Skeletal muscle tissue (tissue), 4 donors: Measurements from ENCODE around the gene PTP4A1. TPM values are rescaled to one million over a fixed set of nuclear protein-coding genes. Genes with fewer than 3 reads are reported as not detected.

Experiments
- H3K27ac ChIP-seq: one replicate; pipeline ENCODE4 v1.7.0; 2013; ENCODE audit warnings: mild to moderate bottlenecking, low read depth, low read length, inconsistent platforms
- H3K27me3 ChIP-seq, 3 donors: one replicate each; pipeline ENCODE4 v1.7.0; 2013; ENCODE audit warnings: low read length in 3 of 3; ENCODE audit not compliant: control insufficient read depth in 3 of 3, insufficient read depth in 3 of 3
- H3K36me3 ChIP-seq, 3 donors: one replicate each; pipeline ENCODE4 v1.7.0; 2013; ENCODE audit warnings: low read length in 3 of 3; ENCODE audit not compliant: control insufficient read depth in 3 of 3, insufficient read depth in 3 of 3
- H3K4me1 ChIP-seq, 3 donors: one replicate each; pipeline ENCODE4 v1.7.0; 2013; ENCODE audit warnings: low read length in 3 of 3, mild to moderate bottlenecking in 3 of 3; ENCODE audit not compliant: control insufficient read depth in 3 of 3, insufficient read depth in 3 of 3
- H3K4me3 ChIP-seq, 3 donors: one replicate each; pipeline ENCODE4 v1.7.0; 2013; ENCODE audit warnings: low read length in 3 of 3
- H3K9ac ChIP-seq, 3 donors: one replicate each; pipeline ENCODE4 v1.7.0; 2013; ENCODE audit warnings: low read length in 3 of 3, mild to moderate bottlenecking in 3 of 3, moderate library complexity in 2 of 3, low read depth in 1 of 3
- H3K9me3 ChIP-seq, 3 donors: one replicate each; pipeline ENCODE4 v1.7.0; 2013; ENCODE audit warnings: low read length in 3 of 3; ENCODE audit not compliant: control insufficient read depth in 3 of 3
- total RNA-seq: library from RNA; depleted of rRNA; stranded (reverse); fragments of >200 nt; gene quantifications from one replicate; pipeline ENCODE4 v1.2.3, GENCODE V29; 2014
- donor health status: Osteomylitis.

Gene PTP4A1
- total RNA-seq, 1 donor from 2014 or later: 28.7 TPM

DNA sequence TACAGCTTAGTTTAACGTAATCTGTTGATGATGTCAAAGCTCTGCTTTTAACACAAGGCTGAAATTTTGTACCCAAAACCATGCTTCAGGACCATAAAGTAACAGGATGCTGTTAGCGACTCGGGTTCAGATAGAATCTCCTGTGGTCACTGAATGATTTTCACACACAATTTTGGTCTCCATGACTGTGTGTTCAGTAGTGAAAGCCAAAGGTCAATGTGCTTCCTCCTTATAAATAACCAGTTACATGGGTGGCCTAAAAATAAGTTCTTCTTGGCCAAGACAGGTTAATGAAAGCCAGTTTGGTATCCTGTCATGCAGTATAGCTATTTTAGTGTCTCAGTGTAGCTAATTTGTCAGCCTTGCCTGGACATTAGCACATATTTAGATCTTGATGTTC is 19.1 kb upstream of the PTP4A1 start:
- peak overlapping the region in 2 of 3 donors; percentile 6 to 38 for H3K4me3 ChIP-seq
- H3K4me1 ChIP-seq: peaks cover 2 to 10% (median 5%) of the 10 kb centered on the region in 3 donors
- H3K9ac ChIP-seq: peak overlapping the region; percentile 25 to 58 (median 55)
- H3K9me3 ChIP-seq: no peaks in the 10 kb centered on the region
- H3K27me3 ChIP-seq: no peaks in the 10 kb centered on the region
- peak overlapping the region; percentile 95 for H3K27ac ChIP-seq
- H3K36me3 ChIP-seq: no peaks in the 10 kb centered on the region

GRCh38 chr6:63553900-63554299 is 18.4 kb upstream of the PTP4A1 start:
- H3K9ac ChIP-seq: peak overlapping the region; percentile 25 to 58 (median 55)
- H3K27me3 ChIP-seq: no peaks in the 10 kb centered on the region
- H3K36me3 ChIP-seq: no peaks in the 10 kb centered on the region
- peak overlapping the region; percentile 95 for H3K27ac ChIP-seq
- peak overlapping the region in 1 of 3 donors; percentile 38 for H3K4me3 ChIP-seq
- H3K9me3 ChIP-seq: no peaks in the 10 kb centered on the region
- H3K4me1 ChIP-seq: peaks cover 2 to 10% (median 5%) of the 10 kb centered on the region in 3 donors

DNA sequence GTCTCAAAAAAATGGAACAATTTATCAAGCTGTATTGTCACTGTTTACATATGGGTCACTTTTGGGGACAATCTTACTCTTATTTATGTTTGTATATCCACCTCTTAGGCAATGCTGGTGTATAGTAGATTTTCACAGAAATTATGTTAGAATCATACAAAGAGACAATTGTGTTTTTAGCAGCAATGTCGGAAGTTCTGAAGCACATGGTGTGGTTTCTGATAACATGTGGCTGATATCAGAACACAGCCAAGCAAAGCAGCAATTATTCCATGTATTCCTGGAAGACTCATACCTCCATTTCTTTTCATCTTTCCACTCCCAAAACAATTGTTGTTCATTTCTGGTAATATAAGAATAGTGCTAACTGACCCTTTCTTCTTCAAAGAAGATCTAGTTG is 17.5 kb upstream of the PTP4A1 start:
- H3K36me3 ChIP-seq: no peaks in the 10 kb centered on the region
- H3K9me3 ChIP-seq: no peaks in the 10 kb centered on the region
- peak overlapping the region; percentile 95 for H3K27ac ChIP-seq
- H3K4me3 ChIP-seq: no peak overlapping the region
- no peak overlapping the region for H3K9ac ChIP-seq
- H3K4me1 ChIP-seq: peaks cover 2 to 10% (median 5%) of the 10 kb centered on the region in 3 donors
- H3K27me3 ChIP-seq: no peaks in the 10 kb centered on the region

GRCh38 chr6:63556369-63556768 is 15.9 kb upstream of the PTP4A1 start:
- no peak overlapping the region for H3K9ac ChIP-seq
- no peak overlapping the region for H3K27ac ChIP-seq
- no peak overlapping the region for H3K4me3 ChIP-seq
- H3K9me3 ChIP-seq: no peaks in the 10 kb centered on the region
- H3K36me3 ChIP-seq: no peaks in the 10 kb centered on the region
- H3K4me1 ChIP-seq: peaks cover 2 to 13% (median 5%) of the 10 kb centered on the region in 3 donors
- H3K27me3 ChIP-seq: no peaks in the 10 kb centered on the region

- Histone ChIP-seq H3K27ac (no peak overlapping the region), H3K36me3 (no peaks in the 10 kb centered on the region), H3K9me3 (no peaks in the 10 kb centered on the region), H3K27me3 (no peaks in the 10 kb centered on the region), H3K9ac (no peak overlapping the region), H3K4me1 (peaks cover 2 to 15% (median 5%) of the 10 kb centered on the region in 3 donors), H3K4me3 (no peak overlapping the region)
Observed at GRCh38 chr6:63558278-63558677, 14.0 kb upstream of the PTP4A1 start.

DNA sequence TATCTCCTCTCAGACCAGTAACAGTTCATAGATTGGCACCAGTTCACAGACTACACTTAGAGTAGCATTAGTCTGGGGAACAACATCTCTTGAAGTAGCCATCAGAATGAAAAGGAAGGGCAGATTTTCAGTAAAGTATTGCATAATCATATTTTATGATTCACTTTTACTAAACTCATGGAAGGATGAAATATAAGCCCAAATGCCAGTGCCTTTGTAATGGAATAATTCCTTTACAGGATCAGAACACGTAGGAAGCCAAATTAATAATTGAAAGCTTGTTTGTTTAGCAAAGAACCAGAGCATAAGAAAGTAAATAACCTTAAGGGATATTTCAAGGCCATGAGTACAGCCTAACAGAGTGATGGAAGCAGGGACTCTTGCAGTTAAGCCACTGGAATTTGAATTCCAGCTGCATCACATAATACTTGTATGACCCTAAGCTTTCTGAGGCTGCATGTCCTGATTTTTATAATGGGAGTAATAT is 11.4 kb upstream of the PTP4A1 start:
- H3K4me3 ChIP-seq: no peak overlapping the region

DNA sequence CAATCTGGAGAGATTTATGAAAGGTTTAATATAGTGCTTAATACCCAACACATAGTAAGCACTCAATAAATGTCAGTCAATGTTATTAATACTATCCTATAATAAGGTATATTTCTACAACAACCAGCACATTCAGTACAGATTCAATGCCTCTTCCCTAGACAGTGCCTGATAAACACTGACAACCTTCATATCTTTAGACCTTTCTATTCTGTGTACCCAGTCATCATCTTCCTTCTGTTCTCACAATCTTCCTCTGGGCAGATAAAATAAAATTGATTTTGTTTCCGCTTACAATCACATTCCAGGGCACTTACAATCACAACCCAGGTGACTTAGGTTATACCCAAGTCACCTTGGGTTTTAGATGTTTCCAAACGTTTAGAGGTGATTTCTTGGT is 11.0 kb upstream of the PTP4A1 start:
- no peak overlapping the region for H3K9ac ChIP-seq
- H3K27me3 ChIP-seq: no peaks in the 10 kb centered on the region
- H3K4me3 ChIP-seq: no peak overlapping the region
- no peak overlapping the region for H3K27ac ChIP-seq
- peaks cover 5 to 18% (median 6%) of the 10 kb centered on the region in 3 donors for H3K4me1 ChIP-seq
- no peaks in the 10 kb centered on the region for H3K36me3 ChIP-seq
- H3K9me3 ChIP-seq: no peaks in the 10 kb centered on the region

More for the DNA sequence above, 11.4 kb upstream of the PTP4A1 start:
- Histone ChIP-seq H3K4me1 (peaks cover 5 to 18% (median 6%) of the 10 kb centered on the region in 3 donors), H3K9me3 (no peaks in the 10 kb centered on the region), H3K27me3 (no peaks in the 10 kb centered on the region), H3K36me3 (no peaks in the 10 kb centered on the region), H3K27ac (no peak overlapping the region), H3K9ac (peak overlapping the region in 1 of 3 donors; percentile 38)

DNA sequence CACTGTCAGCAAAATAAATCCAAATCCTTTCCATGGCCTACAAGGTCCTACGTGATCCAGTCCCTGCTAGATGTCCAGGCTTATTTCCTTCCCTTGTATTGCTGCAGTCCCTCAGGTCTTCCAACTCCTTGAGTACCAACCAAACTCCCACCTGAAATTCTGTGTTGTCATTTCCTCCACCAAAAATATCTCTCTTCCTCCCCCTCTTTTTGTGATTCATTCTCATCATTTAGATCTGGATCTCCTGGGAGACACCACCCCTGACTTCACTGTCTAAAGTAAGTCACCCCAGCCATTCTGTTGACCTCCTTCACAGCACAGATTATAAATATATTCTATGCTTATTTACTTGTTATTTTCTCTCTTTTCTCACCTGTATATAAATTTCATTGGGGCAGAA is 9.0 kb upstream of the PTP4A1 start:
- H3K27ac ChIP-seq: peak overlapping the region; percentile 23

GRCh38 chr6:63565058-63565726 is 7.1 kb upstream of the PTP4A1 start:
- Histone ChIP-seq H3K4me1 (peaks cover 5 to 18% (median 6%) of the 10 kb centered on the region in 3 donors), H3K27me3 (no peaks in the 10 kb centered on the region), H3K9me3 (no peaks in the 10 kb centered on the region), H3K4me3 (no peak overlapping the region), H3K36me3 (no peaks in the 10 kb centered on the region), H3K9ac (no peak overlapping the region), H3K27ac (peak overlapping the region; percentile 66)

More for the DNA sequence above, 9.0 kb upstream of the PTP4A1 start:
- H3K36me3 ChIP-seq: no peaks in the 10 kb centered on the region
- H3K27me3 ChIP-seq: no peaks in the 10 kb centered on the region
- no peaks in the 10 kb centered on the region for H3K9me3 ChIP-seq
- H3K9ac ChIP-seq: no peak overlapping the region
- no peak overlapping the region for H3K4me3 ChIP-seq
- H3K4me1 ChIP-seq: peaks cover 5 to 18% (median 6%) of the 10 kb centered on the region in 3 donors

DNA sequence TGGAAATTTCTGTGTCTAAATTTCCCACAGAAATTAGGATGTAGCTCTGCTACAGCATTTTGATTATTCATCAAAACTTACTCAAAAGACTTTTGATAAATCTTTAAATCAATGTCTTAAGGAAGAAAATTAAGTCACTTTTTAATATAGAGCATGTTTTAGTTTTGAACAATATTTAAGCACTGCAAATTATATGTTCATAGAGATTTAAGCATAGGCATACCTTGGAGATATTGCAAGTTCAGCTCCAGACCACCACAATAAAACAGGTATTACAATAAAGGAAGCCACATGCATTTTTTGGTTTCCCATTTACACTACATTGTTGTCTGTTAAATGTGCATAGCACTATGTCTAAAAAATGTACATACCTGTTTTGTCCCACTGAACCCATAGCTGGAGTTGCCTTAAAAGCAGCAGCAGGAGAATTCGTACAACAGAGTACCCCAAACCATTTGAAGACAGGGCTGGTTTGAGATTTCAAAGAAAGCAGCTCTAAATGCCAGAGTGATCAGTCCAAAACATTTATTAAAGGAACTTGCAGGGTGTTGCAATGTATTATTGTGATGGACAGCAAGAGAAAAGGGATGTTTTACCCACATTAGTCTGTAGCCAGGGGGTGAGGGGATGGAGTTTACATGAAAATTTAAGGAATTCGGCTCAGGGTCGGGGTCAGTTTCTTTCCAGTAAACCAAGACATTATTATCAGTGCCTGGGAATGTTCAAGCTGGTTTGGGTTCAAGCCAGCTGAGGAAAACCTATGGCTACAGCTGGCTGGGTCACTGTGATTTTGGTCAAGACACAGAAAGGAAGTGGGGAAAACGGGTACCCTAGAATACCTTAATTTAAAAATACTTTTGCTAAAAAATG is 6.3 kb upstream of the PTP4A1 start:
- H3K4me3 ChIP-seq: no peak overlapping the region
- H3K9me3 ChIP-seq: no peaks in the 10 kb centered on the region
- no peaks in the 10 kb centered on the region for H3K27me3 ChIP-seq
- peak overlapping the region; percentile 66 for H3K27ac ChIP-seq
- H3K9ac ChIP-seq: no peak overlapping the region
- no peaks in the 10 kb centered on the region for H3K36me3 ChIP-seq
- H3K4me1 ChIP-seq: peaks cover 5 to 15% (median 6%) of the 10 kb centered on the region in 3 donors
